HS-27A (cell line): Measurements from ENCODE around the gene CGB1.
"Not testable (repeated sequence)": the region's sequence is repeated elsewhere in the genome, so short reads cannot be mapped to it uniquely, and the experiment has no call there.

ENCODE experiments used
- DNase-seq: peaks from one replicate; pipeline ENCODE4 v3.0.0-alpha.2; 2012; ENCODE audit warnings: low read depth, missing footprints

Gene CGB1

DNA sequence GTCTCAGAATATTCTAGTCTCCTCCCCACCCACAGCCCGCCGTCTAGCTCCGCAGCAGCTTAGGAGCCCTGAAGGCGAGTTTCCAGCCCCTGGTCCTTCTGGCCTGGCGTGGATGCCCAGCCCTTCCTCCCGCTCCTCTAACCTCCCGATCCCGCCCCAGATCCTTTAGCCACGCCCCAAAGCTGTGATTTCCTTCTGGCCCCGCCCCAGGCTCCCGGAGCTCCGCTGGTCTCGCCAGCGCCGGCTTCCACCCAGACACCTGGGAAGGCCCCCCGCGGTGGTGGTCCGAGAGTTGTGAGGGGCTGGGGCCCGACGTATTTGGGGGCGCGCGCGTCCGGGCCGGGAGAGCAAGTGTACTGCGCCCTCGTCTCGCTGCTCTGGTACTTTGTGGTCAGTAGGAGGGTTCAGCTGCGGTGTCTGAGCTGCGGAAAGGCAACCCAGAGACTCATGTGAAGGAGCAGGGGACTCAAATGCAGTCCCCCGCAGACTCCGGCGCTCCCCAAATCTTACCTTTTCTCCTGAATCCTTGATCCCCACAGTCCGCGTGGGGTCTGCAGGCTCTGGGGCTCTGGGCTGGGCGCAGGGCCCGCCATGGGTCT is 21.0 kb upstream of the CGB1 start, which contains the start of gene CGB7:
Gene CGB7, minus strand, starts transcription at position 114 of the 599 bp plus-strand sequence. CDS start 2,374 bp downstream, outside the sequence.
- DNase-seq, result no peak

DNA sequence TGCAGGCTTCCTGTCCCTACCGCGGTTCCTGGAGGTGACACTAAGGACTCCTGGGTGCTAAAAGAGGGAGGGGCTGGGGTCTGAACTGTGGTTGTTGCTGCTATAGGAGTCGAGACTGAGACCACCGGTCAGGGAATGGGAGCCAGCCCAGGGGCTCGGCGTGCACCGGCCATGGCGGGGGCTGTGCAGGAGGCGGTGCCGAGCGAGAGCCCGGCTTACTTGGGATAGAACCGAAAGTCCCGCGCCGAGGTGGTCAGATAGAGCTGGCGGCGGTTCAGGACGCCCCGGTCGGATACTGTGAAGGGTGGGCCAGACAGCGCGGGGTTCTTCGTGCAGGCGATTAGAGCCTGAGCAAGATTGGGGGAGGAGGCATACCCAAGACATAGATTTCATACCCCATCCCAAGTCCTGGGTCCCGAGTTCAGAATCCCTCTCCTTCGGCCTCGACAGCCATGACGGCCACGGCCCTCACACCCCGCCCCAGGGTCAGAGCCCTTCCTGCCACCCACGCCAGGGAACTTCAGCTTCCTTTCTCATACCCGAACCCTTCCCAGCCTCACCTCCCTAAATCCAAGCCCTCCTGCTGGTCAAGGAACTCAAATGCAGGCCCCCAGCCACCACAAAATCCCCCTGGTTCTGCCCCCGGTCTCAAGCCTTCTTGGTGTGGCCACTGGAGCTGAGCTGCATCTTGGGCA is 20.4 kb upstream of the CGB1 start:
- not testable (repeated sequence) for DNase-seq

DNA sequence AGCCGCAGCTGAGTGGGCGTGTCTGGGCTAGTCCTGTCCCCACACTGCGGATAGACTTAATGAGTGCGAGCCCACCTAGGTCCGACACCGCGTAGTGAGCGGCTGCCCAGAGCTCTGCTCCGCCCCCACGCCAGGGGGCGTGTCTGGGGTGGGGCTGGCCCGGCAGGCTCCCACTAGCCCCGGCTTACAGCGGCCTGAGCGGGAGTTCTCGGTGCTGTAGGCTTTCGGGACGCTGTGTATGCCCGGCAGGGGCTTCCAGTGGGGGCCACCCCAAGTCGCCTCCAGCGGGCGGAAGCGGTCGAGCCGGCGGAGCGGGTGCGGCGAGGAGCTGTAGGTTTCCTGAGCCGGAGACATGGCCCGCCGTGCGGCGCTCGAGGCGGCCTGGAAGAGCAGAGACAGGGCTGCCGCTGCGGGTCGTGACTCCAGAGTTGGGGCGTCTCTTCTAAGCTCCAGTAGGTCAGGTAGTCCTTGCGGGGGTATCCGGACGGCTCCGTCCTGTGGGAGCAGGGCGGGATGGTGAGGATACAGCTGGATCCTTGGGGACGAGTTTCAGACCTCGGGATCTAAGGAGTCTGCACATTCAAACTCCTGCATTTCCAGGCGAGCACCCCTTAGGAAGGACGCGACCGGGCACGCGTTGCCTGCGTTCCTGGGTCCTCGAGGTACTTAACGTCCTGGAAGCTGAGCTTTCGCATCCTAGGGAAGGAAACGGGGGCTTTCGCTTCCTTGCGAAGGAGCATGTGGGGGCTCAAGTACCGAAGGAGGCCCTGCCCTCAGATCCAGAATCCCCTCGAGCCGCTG is 19.6 kb upstream of the CGB1 start:
- no peak for DNase-seq

DNA sequence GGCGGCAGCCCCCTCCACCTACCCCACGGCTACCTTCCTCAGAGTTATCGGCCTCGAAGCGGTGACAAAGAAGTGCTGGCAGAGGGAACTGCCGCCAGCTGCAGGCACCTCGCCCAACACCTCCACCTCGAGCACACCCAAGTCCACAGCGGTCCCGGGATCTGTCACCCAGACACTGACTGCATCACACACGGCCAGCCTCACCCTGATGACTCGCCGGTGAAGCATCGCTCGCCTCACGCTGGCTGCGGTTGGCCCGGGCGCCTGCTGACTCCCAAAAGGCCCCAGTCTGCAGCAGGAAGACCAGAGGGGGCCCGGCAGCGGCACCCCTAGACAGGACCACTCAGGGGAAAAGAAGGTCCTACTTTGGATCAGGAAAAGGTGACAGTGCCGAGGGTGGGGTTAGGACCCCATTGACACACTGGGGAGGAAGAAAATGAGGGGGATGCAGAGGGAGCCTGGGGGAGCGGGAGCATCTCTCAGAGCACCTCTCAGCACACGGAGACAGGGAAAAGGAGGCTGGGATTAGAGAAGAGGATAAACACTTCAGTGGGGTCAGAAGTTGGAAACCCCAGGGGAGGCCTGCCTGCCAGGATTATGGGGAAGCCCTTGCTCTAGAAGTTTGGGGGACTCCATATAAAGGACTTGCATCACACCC is 13.8 kb upstream of the CGB1 start:
- not testable (repeated sequence) for DNase-seq

DNA sequence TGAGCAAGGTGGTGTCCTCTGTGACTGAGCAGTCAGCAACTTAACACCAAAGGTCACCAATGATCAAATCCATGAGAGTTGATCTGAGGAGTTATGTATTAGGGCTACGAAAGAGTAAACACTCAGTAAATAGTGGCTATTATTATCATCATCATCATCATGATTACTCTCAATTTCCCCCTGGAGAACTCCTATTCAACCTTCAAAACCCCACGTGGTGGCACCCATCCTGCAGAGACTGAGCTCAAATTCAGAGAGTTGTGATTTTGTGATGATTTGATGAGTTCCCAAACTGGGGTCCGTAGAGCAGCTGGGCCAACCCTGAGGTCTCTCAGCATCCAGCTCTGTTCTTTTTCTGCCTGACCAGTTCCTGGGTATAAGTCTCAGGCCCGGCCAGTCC is 13.1 kb upstream of the CGB1 start:
- DNase-seq, result not testable (repeated sequence)

DNA sequence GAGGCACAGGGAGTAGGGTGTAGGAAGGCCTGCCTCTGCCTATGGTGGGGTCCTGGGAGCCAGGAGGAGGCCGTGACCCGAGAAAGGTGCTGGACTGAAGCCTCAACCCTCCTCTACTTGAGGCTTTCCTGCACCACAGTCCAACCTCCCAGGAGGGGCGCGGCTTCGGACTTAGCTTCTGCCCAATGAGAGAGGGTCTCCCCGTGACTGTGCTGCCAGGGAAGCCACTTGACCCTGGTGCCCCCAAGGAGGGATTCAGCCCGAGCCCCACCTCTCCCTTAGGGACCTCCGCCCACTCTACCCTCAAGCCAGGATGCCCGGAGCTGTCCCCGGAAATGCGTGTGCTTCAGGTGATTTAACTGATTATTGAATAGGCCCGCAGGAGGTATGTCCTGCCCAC is 12.3 kb upstream of the CGB1 start, which contains the start of gene CGB8:
Gene CGB8, minus strand, starts transcription at position 101 of the 400 bp plus-strand sequence. CDS start 372 bp downstream, outside the sequence.
- not testable (repeated sequence) for DNase-seq

DNA sequence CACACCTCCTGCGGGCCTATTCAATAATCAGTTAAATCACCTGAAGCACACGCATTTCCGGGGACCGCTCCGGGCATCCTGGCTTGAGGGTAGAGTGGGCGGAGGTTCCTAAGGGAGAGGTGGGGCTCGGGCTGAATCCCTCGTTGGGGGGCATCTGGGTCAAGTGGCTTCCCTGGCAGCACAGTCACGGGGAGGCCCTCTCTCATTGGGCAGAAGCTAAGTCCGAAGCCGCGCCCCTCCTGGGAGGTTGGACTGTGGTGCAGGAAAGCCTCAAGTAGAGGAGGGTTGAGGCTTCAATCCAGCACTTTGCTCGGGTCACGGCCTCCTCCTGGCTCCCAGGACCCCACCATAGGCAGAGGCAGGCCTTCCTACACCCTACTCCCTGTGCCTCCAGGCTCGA is 6.9 kb upstream of the CGB1 start, which contains the start of gene CGB5:
Gene CGB5, plus strand, starts transcription at position 301 of the 400 bp plus-strand sequence. CDS start 362 bp downstream, outside the sequence.
- not testable (repeated sequence) for DNase-seq

DNA sequence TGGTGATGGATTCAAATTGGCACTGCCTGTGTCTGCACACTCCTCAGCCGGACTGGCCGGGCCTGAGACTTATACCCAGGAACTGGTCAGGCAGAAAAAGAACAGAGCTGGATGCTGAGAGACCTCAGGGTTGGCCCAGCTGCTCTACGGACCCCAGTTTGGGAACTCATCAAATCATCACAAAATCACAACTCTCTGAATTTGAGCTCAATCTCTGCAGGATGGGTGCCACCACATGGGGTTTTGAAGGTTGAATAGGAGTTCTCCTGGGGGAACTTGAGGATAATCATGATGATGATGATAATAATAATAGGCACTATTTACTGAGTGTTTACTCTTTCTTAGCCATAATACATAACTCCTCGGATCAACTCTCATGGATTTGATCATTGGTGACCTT is 6.0 kb upstream of the CGB1 start:
- DNase-seq, result not testable (repeated sequence)

DNA sequence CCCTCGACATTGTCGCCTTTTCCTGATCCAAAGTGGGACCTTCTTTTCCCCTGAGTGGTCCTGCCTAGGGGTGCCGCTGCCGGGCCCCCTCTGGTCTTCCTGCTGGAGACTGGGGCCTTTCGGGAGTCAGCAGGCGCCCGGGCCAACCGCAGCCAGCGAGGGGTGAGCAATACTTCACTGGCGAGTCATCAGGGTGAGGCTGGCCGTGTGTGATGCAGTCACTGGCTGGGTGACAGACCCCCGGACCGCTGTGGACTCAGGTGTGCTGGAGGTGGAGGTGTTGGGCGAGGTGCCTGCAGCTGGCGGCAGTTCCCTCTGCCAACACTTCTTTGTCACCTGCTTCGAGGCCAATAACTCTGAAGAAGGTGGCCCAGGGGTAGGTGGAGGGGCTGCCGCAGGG is 5.5 kb upstream of the CGB1 start:
- no peak for DNase-seq

DNA sequence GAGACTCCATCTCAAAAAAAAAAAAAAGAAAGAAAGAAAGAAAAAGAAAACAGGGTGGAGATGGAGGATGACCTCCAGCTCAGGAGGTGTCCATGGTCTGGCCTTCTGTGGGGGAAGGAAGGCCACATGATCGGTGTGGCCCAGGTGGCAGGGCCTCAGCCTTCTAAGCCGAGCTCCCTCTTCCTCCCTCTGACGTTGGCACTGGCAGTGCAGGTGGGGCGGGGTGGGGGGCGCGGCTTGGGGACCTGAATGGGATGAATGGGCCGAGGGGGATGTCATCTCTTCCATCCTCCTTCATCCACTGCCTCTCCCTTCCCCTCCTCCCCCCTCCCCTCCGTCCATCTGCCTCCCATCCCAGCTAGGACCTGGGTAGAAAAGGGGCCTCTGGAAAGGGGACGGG is 3.0 kb upstream of the CGB1 start:
- not testable (repeated sequence) for DNase-seq

DNA sequence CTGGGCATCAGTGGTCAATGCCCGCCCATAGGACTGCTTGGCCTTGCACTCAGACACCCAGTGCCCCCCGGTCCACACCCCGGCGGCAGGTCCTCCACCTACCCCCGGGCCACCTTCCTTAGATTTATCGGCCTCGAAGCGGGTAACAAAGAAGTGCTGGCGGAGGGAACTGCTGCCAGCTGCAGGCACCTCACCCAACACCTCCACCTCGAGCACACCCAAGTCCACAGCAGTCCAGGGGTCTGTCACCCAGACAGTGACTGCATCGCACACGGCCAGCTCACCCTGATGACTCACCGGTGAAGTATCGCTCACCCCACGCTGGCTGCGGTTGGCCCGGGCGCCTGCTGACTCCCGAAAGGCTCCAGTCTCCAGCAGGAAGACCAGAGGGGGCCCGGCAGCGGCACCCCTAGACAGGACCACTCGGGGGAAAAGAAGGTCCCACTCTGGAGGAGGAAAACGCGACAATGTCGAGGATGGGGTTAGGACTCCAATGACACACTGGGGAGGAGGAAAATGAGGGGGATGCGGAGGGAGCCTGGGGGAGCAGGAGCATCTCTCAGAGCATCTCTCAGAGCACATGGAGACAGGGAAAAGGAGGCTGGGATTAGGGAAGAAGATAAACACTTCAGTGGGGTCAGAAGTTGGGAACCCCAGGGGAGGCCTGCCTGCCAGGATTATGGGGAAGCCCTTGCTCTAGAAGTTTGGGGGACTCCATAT is 2.0 kb upstream of the CGB1 start:
- DNase-seq, result peak; percentile 62

DNA sequence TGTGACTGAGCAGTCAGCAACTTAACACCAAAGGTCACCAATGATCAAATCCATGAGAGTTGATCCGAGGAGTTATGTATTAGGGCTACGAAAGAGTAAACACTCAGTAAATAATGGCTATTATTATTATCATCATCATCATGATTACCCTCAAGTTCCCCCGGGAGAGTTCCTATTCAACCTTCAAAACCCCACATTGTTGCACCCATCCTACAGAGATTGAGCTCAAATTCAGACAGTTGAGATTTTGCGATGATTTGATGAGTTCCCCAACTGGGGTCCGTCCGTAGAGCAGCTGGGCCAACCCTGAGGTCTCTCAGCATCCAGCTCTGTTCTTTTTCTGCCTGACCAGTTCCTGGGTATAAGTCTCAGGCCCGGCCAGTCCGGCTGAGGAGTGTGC is 1.4 kb upstream of the CGB1 start:
- not testable (repeated sequence) for DNase-seq

DNA sequence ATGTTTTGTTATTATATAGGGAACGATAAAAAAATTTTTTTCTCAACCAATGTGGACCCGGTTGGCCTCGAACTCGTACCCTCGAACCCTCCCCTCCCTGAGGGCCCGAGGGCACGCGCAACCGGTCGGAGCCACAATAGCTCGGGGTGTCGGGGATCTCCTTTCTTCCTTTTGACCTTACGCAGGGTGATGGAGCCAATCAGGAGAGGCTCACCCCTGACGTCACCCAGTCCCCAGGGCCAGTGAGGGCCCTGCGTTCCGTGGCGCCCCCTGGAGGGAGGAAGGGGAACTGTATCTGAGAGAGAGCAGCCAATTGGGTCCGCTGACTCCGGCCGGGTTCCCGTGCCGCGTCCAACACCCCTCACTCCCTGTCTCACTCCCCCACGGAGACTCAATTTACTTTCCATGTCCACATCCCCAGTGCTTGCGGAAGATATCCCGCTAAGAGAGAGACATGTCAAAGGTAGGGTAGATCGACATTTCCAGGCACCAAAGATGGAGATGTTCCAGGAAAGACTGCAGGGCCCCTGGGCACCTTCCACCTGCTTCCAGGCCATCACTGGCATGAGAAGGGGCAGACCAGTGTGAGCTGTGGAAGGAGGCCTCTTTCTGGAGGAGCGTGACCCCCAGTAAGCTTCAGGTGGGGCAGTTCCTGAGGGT is 4.9 kb downstream of the CGB1 start, which contains the start of gene CGB2:
Gene CGB2, plus strand, starts transcription at position 249 of the 660 bp plus-strand sequence. Its CDS starts 206 bp downstream, at position 455.
- not testable (repeated sequence) for DNase-seq

DNA sequence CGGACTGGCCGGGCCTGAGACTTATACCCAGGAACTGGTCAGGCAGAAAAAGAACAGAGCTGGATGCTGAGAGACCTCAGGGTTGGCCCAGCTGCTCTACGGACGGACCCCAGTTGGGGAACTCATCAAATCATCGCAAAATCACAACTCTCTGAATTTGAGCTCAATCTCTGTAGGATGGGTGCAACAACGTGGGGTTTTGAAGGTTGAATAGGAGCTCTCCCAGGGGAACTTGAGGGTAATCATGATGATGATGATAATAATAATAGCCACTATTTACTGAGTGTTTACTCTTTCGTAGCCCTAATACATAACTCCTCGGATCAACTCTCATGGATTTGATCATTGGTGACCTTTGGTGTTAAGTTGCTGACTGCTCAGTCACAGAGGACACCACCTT is 6.4 kb downstream of the CGB1 start:
- not testable (repeated sequence) for DNase-seq

DNA sequence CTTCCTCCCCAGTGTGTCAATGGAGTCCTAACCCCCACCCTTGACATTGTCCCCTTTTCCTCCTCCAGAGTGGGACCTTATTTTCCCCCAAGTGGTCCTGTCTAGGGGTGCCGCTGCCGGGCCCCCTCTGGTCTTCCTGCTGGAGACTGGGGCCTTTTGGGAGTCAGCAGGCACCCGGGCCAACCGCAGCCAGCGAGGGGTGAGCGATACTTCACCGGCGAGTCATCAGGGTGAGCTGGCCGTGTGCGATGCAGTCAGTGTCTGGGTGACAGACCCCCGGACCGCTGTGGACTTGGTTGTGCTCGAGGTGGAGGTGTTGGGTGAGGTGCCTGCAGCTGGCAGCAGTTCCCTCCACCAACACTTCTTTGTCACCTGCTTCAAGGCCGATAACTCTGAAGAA is 6.9 kb downstream of the CGB1 start:
- not testable (repeated sequence) for DNase-seq

DNA sequence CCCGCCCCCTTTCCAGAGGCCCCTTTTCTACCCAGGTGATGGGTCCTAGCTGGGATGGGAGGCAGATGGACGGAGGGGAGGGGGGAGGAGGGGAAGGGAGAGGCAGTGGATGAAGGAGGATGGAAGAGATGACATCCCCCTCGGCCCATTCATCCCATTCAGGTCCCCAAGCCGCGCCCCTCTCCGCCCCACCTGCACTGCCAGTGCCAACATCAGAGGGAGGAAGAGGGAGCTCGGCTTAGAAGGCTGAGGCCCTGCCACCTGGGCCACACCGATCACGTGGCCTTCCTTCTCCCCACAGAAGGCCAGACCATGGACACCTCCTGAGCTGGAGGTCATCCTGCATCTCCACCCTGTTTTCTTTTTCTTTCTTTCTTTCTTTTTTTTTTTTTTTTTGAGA is 8.0 kb downstream of the CGB1 start:
- not testable (repeated sequence) for DNase-seq

DNA sequence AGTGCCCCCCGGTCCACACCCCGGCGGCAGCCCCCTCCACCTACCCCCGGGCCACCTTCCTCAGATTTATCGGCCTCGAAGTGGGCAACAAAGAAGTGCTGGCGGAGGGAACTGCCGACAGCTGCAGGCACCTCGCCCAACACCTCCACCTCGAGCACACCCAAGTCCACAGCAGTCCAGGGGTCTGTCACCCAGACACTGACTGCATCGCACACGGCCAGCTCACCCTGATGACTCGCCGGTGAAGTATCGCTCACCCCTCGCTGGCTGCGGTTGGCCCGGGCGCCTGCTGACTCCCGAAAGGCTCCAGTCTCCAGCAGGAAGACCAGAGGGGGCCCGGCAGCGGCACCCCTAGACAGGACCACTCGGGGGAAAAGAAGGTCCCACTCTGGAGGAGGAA is 11.1 kb downstream of the CGB1 start:
- not testable (repeated sequence) for DNase-seq

DNA sequence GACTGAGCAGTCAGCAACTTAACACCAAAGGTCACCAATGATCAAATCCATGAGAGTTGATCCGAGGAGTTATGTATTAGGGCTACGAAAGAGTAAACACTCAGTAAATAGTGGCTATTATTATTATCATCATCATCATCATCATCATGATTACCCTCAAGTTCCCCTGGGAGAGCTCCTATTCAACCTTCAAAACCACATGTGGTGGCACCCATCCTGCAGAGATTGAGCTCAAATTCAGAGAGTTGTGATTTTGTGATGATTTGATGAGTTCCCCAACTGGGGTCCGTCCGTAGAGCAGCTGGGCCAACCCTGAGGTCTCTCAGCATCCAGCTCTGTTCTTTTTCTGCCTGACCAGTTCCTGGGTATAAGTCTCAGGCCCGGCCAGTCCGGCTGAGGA is 11.6 kb downstream of the CGB1 start:
- not testable (repeated sequence) for DNase-seq

DNA sequence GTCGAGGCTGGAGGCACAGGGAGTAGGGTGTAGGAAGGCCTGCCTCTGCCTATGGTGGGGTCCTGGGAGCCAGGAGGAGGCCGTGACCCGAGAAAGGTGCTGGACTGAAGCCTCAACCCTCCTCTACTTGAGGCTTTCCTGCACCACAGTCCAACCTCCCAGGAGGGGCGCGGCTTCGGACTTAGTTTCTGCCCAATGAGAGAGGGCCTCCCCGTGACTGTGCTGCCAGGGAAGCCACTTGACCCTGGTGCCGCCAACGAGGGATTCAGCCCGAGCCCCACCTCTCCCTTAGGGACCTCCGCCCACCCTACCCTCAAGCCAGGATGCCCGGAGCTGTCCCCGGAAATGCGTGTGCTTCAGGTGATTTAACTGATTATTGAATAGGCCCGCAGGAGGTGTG is 12.5 kb downstream of the CGB1 start, which contains the start of gene CGB3:
Gene CGB3, minus strand, starts transcription at position 101 of the 400 bp plus-strand sequence. CDS start 362 bp downstream, outside the sequence.
- DNase-seq, result not testable (repeated sequence)

DNA sequence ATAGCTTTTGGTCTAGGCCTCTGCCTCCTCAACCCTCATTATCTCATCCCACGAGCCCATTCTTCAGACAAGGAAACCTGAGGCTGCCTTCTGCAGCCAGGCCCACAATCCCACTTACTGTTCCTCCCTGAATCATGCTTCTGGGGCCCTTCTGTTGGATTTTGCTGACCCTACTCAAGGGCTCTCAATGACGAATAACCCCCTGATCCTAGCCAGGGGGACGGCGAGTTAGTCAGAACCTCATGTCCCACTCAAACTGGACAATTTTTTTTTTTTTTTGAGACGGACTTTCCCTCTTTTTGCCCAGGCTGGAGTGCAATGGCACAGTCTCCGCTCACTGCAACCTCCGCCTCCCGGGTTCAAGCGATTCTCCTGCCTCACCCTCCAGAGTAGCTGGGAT is 14.6 kb downstream of the CGB1 start:
- no peak for DNase-seq
